Fibroblast of the aortic adventitia (primary cell): ENCODE data around the gene NME4. TPM values are rescaled to one million over a fixed set of nuclear protein-coding genes. Genes with fewer than 3 reads are reported as not detected.
"Not testable (repeated sequence)": the region's sequence is repeated elsewhere in the genome, so short reads cannot be mapped to it uniquely, and the experiment has no call there.

Source experiments
- DNase-seq: peaks from one replicate; pipeline ENCODE4 v3.0.0-alpha.2; 2010; ENCODE audit warnings: low read depth
- H3K4me3 ChIP-seq: 2 replicates; pipeline ENCODE4 v1.5.1; 2011; ENCODE audit warnings: low read depth, mild to moderate bottlenecking, control low read depth, low read length, moderate library complexity
- total RNA-seq: library from RNA; depleted of rRNA; stranded (reverse); fragments of >200 nt; gene quantifications from 2 replicates; pipeline ENCODE4 v1.2.3, GENCODE V29; 2012; ENCODE audit warnings: low replicate concordance
- TF ChIP-seq, protein P1 (sequence below): IDR thresholded peaks from 2 replicates; pipeline ENCODE4 v1.5.1; 2011; ENCODE audit warnings: mild to moderate bottlenecking, low read length, control low read depth, inconsistent platforms; ENCODE audit not compliant: insufficient read depth

NME4 gene
- total RNA-seq, 1 donor, result 75.8 TPM

DNA sequence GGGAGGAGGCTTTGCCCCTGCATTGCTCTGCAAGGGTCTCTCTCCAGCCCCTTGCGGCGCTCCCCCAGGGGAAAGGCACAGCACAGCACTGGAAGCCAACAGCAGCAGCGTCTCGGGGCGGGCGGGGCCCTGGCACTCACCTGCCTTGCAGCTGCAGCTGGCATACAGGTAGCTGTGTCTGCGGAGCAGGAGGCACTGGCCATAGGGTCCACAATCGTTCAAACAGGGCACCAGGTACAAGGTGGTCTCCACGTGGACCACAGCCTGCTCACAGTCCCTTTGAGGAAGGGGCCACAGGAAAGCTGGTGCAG is 22.4 kb upstream of the NME4 start:
- H3K4me3 ChIP-seq, result no peak overlapping the region
- no peak for DNase-seq
- TF ChIP-seq, protein P1, sequence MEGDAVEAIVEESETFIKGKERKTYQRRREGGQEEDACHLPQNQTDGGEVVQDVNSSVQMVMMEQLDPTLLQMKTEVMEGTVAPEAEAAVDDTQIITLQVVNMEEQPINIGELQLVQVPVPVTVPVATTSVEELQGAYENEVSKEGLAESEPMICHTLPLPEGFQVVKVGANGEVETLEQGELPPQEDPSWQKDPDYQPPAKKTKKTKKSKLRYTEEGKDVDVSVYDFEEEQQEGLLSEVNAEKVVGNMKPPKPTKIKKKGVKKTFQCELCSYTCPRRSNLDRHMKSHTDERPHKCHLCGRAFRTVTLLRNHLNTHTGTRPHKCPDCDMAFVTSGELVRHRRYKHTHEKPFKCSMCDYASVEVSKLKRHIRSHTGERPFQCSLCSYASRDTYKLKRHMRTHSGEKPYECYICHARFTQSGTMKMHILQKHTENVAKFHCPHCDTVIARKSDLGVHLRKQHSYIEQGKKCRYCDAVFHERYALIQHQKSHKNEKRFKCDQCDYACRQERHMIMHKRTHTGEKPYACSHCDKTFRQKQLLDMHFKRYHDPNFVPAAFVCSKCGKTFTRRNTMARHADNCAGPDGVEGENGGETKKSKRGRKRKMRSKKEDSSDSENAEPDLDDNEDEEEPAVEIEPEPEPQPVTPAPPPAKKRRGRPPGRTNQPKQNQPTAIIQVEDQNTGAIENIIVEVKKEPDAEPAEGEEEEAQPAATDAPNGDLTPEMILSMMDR, result no peak

DNA sequence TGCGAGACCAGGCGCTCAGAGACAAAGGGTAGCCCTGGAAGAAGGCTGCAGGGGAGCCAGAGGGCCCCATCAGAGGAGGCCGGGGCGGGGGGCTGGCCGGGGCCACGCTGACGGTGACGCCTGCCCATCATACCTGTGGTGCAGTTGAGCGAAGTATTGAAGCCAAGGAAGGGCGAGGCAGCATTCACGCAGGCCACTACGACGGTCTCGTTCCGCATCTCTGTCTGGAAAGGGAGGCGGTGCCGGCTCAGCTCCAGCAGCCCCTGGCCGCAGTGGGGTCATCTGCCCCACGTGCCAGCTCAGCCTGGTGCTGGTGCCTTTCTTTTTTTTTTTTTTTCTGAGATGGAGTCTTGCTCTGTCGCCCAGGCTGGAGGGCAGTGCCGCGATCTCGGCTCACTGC is 21.8 kb upstream of the NME4 start:
- TF ChIP-seq, protein P1, result no peak
- DNase-seq, result no peak
- no peak overlapping the region for H3K4me3 ChIP-seq

DNA sequence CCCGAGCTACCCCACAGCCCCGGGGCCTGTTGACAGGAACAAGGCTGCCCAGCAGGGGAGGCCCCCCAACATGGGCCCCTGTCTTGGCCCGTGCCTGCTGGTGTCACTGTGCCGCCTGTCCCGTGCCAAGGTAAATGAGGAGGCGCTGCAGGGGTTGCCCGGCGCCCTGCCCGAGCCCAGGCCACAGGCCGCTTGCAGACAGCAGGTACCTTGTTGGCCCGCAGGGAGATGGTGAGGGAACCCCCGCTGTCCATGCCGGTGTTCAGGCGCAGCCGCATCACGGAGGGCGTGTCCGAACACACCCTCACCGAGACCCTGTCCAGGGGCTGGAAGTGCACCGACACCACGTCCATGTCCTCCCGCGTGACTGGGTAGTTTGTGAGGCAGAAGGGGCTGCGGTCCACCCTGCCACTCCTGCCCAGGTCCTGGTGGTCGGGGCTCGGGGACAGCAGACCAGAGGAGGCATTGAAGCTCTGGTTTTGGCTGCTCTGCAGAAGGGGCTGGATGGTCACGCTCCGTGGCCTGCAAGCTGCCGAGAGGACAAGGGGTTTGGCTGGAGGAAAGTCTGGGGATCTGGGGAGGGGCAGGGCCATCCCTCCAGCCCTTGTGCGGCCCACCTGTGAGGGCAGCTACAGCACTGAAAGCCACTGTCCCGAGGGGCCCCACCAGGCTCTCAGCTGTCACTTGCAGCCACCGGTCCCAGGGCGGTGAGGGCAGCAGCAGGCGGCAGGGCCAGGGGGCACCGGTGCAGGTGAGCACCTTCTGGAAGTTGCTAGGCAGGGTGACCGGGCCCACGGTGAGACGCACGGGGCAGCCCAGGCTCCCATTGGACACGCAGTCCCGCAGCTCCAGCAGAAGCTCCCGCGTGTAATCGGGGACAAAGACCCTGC is 20.8 kb upstream of the NME4 start:
- H3K4me3 ChIP-seq, result no peak overlapping the region
- no peak for DNase-seq
- TF ChIP-seq, protein P1, result no peak

DNA sequence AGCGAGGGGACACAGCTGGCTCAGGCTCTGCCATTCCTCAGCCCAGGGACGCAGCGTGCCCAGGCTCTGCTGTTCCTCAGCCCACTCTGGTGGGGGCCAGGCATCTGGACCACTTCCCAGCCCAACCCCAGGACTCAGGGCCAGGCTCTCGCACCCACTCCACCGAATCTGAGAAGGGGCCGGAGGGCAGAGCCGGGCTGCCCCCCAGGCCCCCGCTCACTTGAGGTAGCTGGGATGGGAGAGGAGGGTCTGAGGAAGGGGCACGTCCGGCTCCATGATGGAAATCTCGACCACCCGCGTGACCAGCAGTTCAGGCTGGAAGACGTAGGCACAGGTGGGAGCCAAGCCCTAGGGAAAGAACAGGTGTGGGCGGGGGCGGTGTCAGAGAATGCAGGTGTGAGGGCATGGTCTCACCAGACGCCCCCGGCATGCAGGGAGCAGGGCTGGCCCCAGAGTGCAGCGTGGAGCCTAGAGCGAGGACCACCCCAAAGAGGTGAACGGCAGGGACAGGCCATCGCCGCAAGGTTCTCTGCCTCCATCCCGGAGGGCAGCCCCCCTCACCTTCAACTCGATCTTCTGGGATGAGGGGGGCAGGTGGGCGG is 20.1 kb upstream of the NME4 start:
- H3K4me3 ChIP-seq, result no peak overlapping the region
- no peak for DNase-seq
- TF ChIP-seq, protein P1, result no peak

DNA sequence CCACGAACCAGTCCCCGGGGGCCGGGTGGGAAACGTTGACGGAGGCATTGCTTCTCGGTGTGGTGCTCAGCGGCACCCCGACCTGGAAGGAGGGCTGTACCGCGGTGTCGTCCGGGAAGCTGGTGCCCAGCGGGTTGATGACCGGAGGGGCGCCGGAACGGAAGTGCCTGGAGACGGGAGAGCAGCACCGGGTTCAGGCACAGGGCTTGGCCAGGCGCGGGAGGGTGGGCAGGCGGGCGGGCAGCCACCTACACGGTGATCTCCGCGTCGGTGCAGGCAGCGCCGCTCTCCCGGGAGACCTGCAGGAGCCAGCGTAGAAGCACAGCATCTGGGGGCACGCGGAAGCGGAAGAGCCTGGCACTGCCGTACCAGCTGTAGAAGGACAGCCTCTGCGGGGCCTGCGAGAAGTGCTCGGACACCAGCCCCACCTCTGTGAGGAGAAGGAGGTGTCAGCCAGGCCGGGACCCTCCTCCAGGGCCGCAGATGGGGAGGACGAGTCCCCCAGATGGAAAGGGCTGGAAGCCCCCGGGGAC is 19.5 kb upstream of the NME4 start:
- TF ChIP-seq, protein P1, result no peak
- no peak overlapping the region for H3K4me3 ChIP-seq
- no peak for DNase-seq

DNA sequence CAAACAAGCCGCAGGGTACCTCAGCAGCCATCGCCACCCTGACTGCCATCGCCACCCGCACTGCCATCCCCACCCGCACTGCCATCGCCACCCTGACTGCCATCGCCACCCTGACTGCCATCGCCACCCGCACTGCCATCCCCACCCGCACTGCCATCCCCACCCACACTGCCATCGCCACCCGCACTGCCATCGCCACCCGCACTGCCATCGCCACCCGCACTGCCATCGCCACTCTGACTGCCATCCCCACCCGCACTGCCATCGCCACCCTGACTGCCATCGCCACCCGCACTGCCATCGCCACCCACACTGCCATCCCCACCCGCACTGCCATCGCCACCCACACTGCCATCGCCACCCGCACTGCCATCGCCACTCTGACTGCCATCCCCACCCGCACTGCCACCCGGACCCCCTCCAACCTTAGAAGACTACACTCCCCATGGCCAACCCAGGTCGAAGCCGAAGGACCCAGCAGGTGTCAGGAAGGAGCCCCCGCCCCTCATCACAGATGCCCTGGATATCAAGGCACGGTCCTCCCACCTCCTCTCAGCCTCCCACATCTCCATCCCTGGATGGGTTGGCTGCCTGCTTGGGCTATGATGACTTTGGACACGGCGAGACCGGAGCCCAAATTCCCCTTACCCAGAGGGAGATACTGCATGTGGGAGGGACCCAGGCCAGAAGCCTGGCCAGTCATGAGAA is 18.7 kb upstream of the NME4 start:
- DNase-seq, result not testable (repeated sequence)

DNA sequence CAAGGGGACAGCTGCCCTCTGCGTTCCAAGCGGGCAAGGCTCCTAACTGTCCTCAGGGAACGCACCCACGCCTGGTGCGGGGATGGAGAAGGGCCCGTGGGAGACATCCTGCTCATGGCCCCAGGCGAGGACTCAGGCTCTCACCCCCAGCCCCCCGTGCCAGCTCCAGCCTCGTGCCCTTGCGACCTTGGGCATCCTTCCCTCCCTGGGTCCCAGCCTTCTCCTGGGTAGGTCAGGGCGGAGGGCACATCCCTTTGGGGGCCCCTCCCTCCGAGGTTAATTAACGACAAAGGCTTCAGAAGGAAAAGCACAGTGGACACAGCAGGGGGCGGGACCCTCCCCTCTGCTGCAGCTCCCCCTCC is 18.2 kb upstream of the NME4 start:
- H3K4me3 ChIP-seq, result no peak overlapping the region
- TF ChIP-seq, protein P1, result no peak
- no peak for DNase-seq

More for the DNA sequence above, 18.7 kb upstream of the NME4 start:
- H3K4me3 ChIP-seq, result not testable (repeated sequence)
